ENCODE results near the gene C10orf67. TPM values are rescaled to one million over a fixed set of nuclear protein-coding genes. Genes with fewer than 3 reads are reported as not detected.

Gene C10orf67
- total and polyA plus RNA-seq, 5 donors from 2014 or later = 0.31 to 0.74 (median 0.48) TPM; not detected in 1

- H3K27me3 ChIP-seq (ENCODE audit: control insufficient read depth, insufficient read depth, low read length) = peaks cover 3% of the 10 kb centered on the region
- Mint-ChIP-seq H3K4me3 (no peak overlapping the region), H3K36me3 (no peaks in the 10 kb centered on the region), H3K27ac (no peak overlapping the region), H3K4me1 (peaks cover 0 to 4% (median 1%) of the 10 kb centered on the region in 4 donors), H3K27me3 (no peaks in the 10 kb centered on the region), H3K9me3 (no peaks in the 10 kb centered on the region)
- DNase-seq (no peak), ATAC-seq (ENCODE audit: low read depth in 2 of 2) (no peak)
- H3K4me1 ChIP-seq (ENCODE audit: control insufficient read depth, insufficient read depth, low read length, poor library complexity, severe bottlenecking) = no peaks in the 10 kb centered on the region
- no peak overlapping the region for H3K4me3 ChIP-seq (ENCODE audit: low read depth, low read length)
- no peaks in the 10 kb centered on the region for H3K9me3 ChIP-seq (ENCODE audit: control insufficient read depth in 2 of 2, low read length in 2 of 2)
- no peaks in the 10 kb centered on the region for H3K36me3 ChIP-seq (ENCODE audit: control insufficient read depth, insufficient read depth, low read length)
- no peak overlapping the region for H3K27ac ChIP-seq (ENCODE audit: insufficient read depth, low read length, poor library complexity, severe bottlenecking)
These were observed 24.8 kb downstream of the C10orf67 start for GRCh38 chr10:23319835-23320234.

GRCh38 chr10:23318359-23318758 is 26.2 kb downstream of the C10orf67 start:
- Mint-ChIP-seq H3K9me3 (peaks cover 0 to 1% (median 0%) of the 10 kb centered on the region in 7 donors), H3K4me3 (no peak overlapping the region), H3K36me3 (no peaks in the 10 kb centered on the region), H3K27me3 (no peaks in the 10 kb centered on the region), H3K4me1 (peaks cover 0 to 6% (median 2%) of the 10 kb centered on the region in 4 donors), H3K27ac (peak overlapping the region in 1 of 3 donors; percentile 29)
- H3K36me3 ChIP-seq (ENCODE audit: control insufficient read depth, insufficient read depth, low read length) = no peaks in the 10 kb centered on the region
- no peak for DNase-seq
- ATAC-seq (ENCODE audit: low read depth in 2 of 2) = no peak
- H3K27me3 ChIP-seq (ENCODE audit: control insufficient read depth, insufficient read depth, low read length) = no peaks in the 10 kb centered on the region
- H3K9me3 ChIP-seq (ENCODE audit: control insufficient read depth in 2 of 2, low read length in 2 of 2) = no peaks in the 10 kb centered on the region
- H3K4me1 ChIP-seq (ENCODE audit: control insufficient read depth, insufficient read depth, low read length, poor library complexity, severe bottlenecking) = no peaks in the 10 kb centered on the region
- H3K4me3 ChIP-seq (ENCODE audit: low read depth, low read length) = no peak overlapping the region
- no peak overlapping the region for H3K27ac ChIP-seq (ENCODE audit: insufficient read depth, low read length, poor library complexity, severe bottlenecking)

- H3K27ac Mint-ChIP-seq = no peak overlapping the region
- no peak for ATAC-seq (ENCODE audit: low read depth in 2 of 2)
- H3K27me3 Mint-ChIP-seq = no peaks in the 10 kb centered on the region
These were observed 27.2 kb downstream of the C10orf67 start for GRCh38 chr10:23317416-23317815.

GRCh38 chr10:23316406-23316805 is 28.2 kb downstream of the C10orf67 start:
- Mint-ChIP-seq H3K27me3 (no peaks in the 10 kb centered on the region), H3K27ac (no peak overlapping the region)

More at GRCh38 chr10:23317416-23317815, 27.2 kb downstream of the C10orf67 start:
- no peak overlapping the region for H3K27ac ChIP-seq (ENCODE audit: insufficient read depth, low read length, poor library complexity, severe bottlenecking)
- DNase-seq = no peak
- no peaks in the 10 kb centered on the region for H3K9me3 ChIP-seq (ENCODE audit: control insufficient read depth in 2 of 2, low read length in 2 of 2)
- peaks cover 0 to 6% (median 2%) of the 10 kb centered on the region in 4 donors for H3K4me1 Mint-ChIP-seq
- H3K4me3 Mint-ChIP-seq = no peak overlapping the region
- no peaks in the 10 kb centered on the region for H3K36me3 Mint-ChIP-seq
- no peaks in the 10 kb centered on the region for H3K36me3 ChIP-seq (ENCODE audit: control insufficient read depth, insufficient read depth, low read length)
- no peaks in the 10 kb centered on the region for H3K4me1 ChIP-seq (ENCODE audit: control insufficient read depth, insufficient read depth, low read length, poor library complexity, severe bottlenecking)
- H3K9me3 Mint-ChIP-seq = peaks cover 0 to 2% (median 0%) of the 10 kb centered on the region in 7 donors
- no peaks in the 10 kb centered on the region for H3K27me3 ChIP-seq (ENCODE audit: control insufficient read depth, insufficient read depth, low read length)
- H3K4me3 ChIP-seq (ENCODE audit: low read depth, low read length) = no peak overlapping the region

GRCh38 chr10:23315966-23316365 is 28.6 kb downstream of the C10orf67 start:
- Mint-ChIP-seq H3K9me3 (peaks cover 0 to 2% (median 0%) of the 10 kb centered on the region in 7 donors), H3K36me3 (no peaks in the 10 kb centered on the region)
- ATAC-seq (ENCODE audit: low read depth in 2 of 2) = no peak

More at GRCh38 chr10:23316406-23316805, 28.2 kb downstream of the C10orf67 start:
- H3K4me3 ChIP-seq (ENCODE audit: low read depth, low read length) = no peak overlapping the region
- H3K4me1 ChIP-seq (ENCODE audit: control insufficient read depth, insufficient read depth, low read length, poor library complexity, severe bottlenecking) = no peaks in the 10 kb centered on the region
- no peaks in the 10 kb centered on the region for H3K9me3 ChIP-seq (ENCODE audit: control insufficient read depth in 2 of 2, low read length in 2 of 2)
- DNase-seq (no peak), ATAC-seq (ENCODE audit: low read depth in 2 of 2) (no peak)
- no peak overlapping the region for H3K4me3 Mint-ChIP-seq
- H3K36me3 ChIP-seq (ENCODE audit: control insufficient read depth, insufficient read depth, low read length) = no peaks in the 10 kb centered on the region
- H3K4me1 Mint-ChIP-seq = peaks cover 0 to 6% (median 2%) of the 10 kb centered on the region in 4 donors
- no peak overlapping the region for H3K27ac ChIP-seq (ENCODE audit: insufficient read depth, low read length, poor library complexity, severe bottlenecking)
- H3K36me3 Mint-ChIP-seq = no peaks in the 10 kb centered on the region
- peaks cover 2% of the 10 kb centered on the region for H3K27me3 ChIP-seq (ENCODE audit: control insufficient read depth, insufficient read depth, low read length)
- peaks cover 0 to 2% (median 0%) of the 10 kb centered on the region in 7 donors for H3K9me3 Mint-ChIP-seq

GRCh38 chr10:23314835-23315239 is 29.8 kb downstream of the C10orf67 start:
- H3K27me3 ChIP-seq (ENCODE audit: control insufficient read depth, insufficient read depth, low read length) = peaks cover 2% of the 10 kb centered on the region
- no peak overlapping the region for H3K27ac ChIP-seq (ENCODE audit: insufficient read depth, low read length, poor library complexity, severe bottlenecking)
- H3K4me1 ChIP-seq (ENCODE audit: control insufficient read depth, insufficient read depth, low read length, poor library complexity, severe bottlenecking) = no peaks in the 10 kb centered on the region
- no peak overlapping the region for H3K4me3 ChIP-seq (ENCODE audit: low read depth, low read length)
- peak; percentile 41 to 84 (median 71) for DNase-seq
- Mint-ChIP-seq H3K4me1 (peaks cover 0 to 6% (median 2%) of the 10 kb centered on the region in 4 donors), H3K27ac (peak overlapping the region in 1 of 3 donors; percentile 8), H3K4me3 (no peak overlapping the region), H3K9me3 (peaks cover 0 to 2% (median 0%) of the 10 kb centered on the region in 7 donors), H3K27me3 (peaks cover 5% of the 10 kb centered on the region), H3K36me3 (no peaks in the 10 kb centered on the region)
- no peaks in the 10 kb centered on the region for H3K9me3 ChIP-seq (ENCODE audit: control insufficient read depth in 2 of 2, low read length in 2 of 2)
- peak in 1 of 2 donors; percentile 47 for ATAC-seq (ENCODE audit: low read depth in 2 of 2)
- no peaks in the 10 kb centered on the region for H3K36me3 ChIP-seq (ENCODE audit: control insufficient read depth, insufficient read depth, low read length)

More at GRCh38 chr10:23315966-23316365, 28.6 kb downstream of the C10orf67 start:
- Mint-ChIP-seq H3K4me3 (no peak overlapping the region), H3K27me3 (no peaks in the 10 kb centered on the region), H3K27ac (no peak overlapping the region), H3K4me1 (peaks cover 0 to 6% (median 2%) of the 10 kb centered on the region in 4 donors)
- Histone ChIP-seq H3K4me3 (ENCODE audit: low read depth, low read length) (no peak overlapping the region), H3K4me1 (ENCODE audit: control insufficient read depth, insufficient read depth, low read length, poor library complexity, severe bottlenecking) (no peaks in the 10 kb centered on the region), H3K27ac (ENCODE audit: insufficient read depth, low read length, poor library complexity, severe bottlenecking) (no peak overlapping the region), H3K27me3 (ENCODE audit: control insufficient read depth, insufficient read depth, low read length) (peaks cover 2% of the 10 kb centered on the region), H3K9me3 (ENCODE audit: control insufficient read depth in 2 of 2, low read length in 2 of 2) (no peaks in the 10 kb centered on the region), H3K36me3 (ENCODE audit: control insufficient read depth, insufficient read depth, low read length) (no peaks in the 10 kb centered on the region)
- DNase-seq = no peak

GRCh38 chr10:23311034-23311433 is 33.6 kb downstream of the C10orf67 start:
- ATAC-seq (ENCODE audit: low read depth in 2 of 2) = no peak
- Histone ChIP-seq H3K4me3 (ENCODE audit: low read depth, low read length) (no peak overlapping the region), H3K27me3 (ENCODE audit: control insufficient read depth, insufficient read depth, low read length) (peaks cover 2% of the 10 kb centered on the region), H3K4me1 (ENCODE audit: control insufficient read depth, insufficient read depth, low read length, poor library complexity, severe bottlenecking) (no peaks in the 10 kb centered on the region), H3K36me3 (ENCODE audit: control insufficient read depth, insufficient read depth, low read length) (no peaks in the 10 kb centered on the region), H3K9me3 (ENCODE audit: control insufficient read depth in 2 of 2, low read length in 2 of 2) (no peaks in the 10 kb centered on the region), H3K27ac (ENCODE audit: insufficient read depth, low read length, poor library complexity, severe bottlenecking) (no peak overlapping the region)
- Mint-ChIP-seq H3K27me3 (peaks cover 14% of the 10 kb centered on the region), H3K4me1 (peaks cover 0 to 6% (median 0%) of the 10 kb centered on the region in 4 donors), H3K27ac (no peak overlapping the region), H3K9me3 (peaks cover 0 to 2% (median 0%) of the 10 kb centered on the region in 7 donors), H3K36me3 (no peaks in the 10 kb centered on the region), H3K4me3 (no peak overlapping the region)
- DNase-seq = no peak

GRCh38 chr10:23310404-23310803 is 34.2 kb downstream of the C10orf67 start:
- peaks cover 0 to 6% (median 0%) of the 10 kb centered on the region in 4 donors for H3K4me1 Mint-ChIP-seq
- DNase-seq (no peak), ATAC-seq (ENCODE audit: low read depth in 2 of 2) (no peak)
- Histone ChIP-seq H3K27ac (ENCODE audit: insufficient read depth, low read length, poor library complexity, severe bottlenecking) (no peak overlapping the region), H3K4me3 (ENCODE audit: low read depth, low read length) (no peak overlapping the region), H3K9me3 (ENCODE audit: control insufficient read depth in 2 of 2, low read length in 2 of 2) (no peaks in the 10 kb centered on the region), H3K4me1 (ENCODE audit: control insufficient read depth, insufficient read depth, low read length, poor library complexity, severe bottlenecking) (no peaks in the 10 kb centered on the region), H3K27me3 (ENCODE audit: control insufficient read depth, insufficient read depth, low read length) (peaks cover 2% of the 10 kb centered on the region), H3K36me3 (ENCODE audit: control insufficient read depth, insufficient read depth, low read length) (no peaks in the 10 kb centered on the region)
- no peaks in the 10 kb centered on the region for H3K36me3 Mint-ChIP-seq
- peaks cover 0 to 2% (median 0%) of the 10 kb centered on the region in 7 donors for H3K9me3 Mint-ChIP-seq
- H3K27ac Mint-ChIP-seq = peak overlapping the region in 1 of 3 donors; percentile 41
- H3K27me3 Mint-ChIP-seq = peaks cover 16% of the 10 kb centered on the region
- no peak overlapping the region for H3K4me3 Mint-ChIP-seq

All from CD4-positive, CD25-positive, alpha-beta regulatory T cell (primary cell).